C1 segment of cervical spinal cord (tissue), 14 donors: ENCODE data around the gene MYBPC3.

Experiments used
- DNase-seq, 14 donors: peaks; one replicate each; lab custom pipeline; 2025; lab: John Stamatoyannopoulos, UW

Gene MYBPC3

GRCh38 chr11:47384498-47384897, 32.0 kb upstream of the MYBPC3 start:
- DNase-seq = no peak

- no peak for DNase-seq
Measured at GRCh38 chr11:47383071-47383470, 30.6 kb upstream of the MYBPC3 start.

GRCh38 chr11:47380078-47380477, 27.6 kb upstream of the MYBPC3 start:
- no peak for DNase-seq

- DNase-seq = no peak
Measured at GRCh38 chr11:47379317-47379716, 26.8 kb upstream of the MYBPC3 start.

- DNase-seq = no peak
Measured at GRCh38 chr11:47378836-47379170, 26.3 kb upstream of the MYBPC3 start.

- peak in 7 of 14 donors; percentile 23 to 49 (median 39) for DNase-seq
Measured at GRCh38 chr11:47378010-47378835, 25.7 kb upstream of the MYBPC3 start, which contains the start of gene SPI1. Gene SPI1, minus strand, starts transcription at chr11:47378547. Its CDS starts 194 bp downstream, at chr11:47378353.

GRCh38 chr11:47377571-47378009, 25.1 kb upstream of the MYBPC3 start:
- DNase-seq = no peak

GRCh38 chr11:47376525-47377371, 24.2 kb upstream of the MYBPC3 start:
- DNase-seq = peak in 3 of 14 donors; percentile 23 to 43 (median 31)

GRCh38 chr11:47376107-47376524, 23.6 kb upstream of the MYBPC3 start:
- DNase-seq = no peak

GRCh38 chr11:47375546-47376085, 23.1 kb upstream of the MYBPC3 start:
- no peak for DNase-seq

GRCh38 chr11:47375020-47375419, 22.5 kb upstream of the MYBPC3 start:
- DNase-seq = no peak

- DNase-seq = no peak
Measured at GRCh38 chr11:47374720-47375019, 22.2 kb upstream of the MYBPC3 start.

- peak in 12 of 14 donors; percentile 20 to 83 (median 44) for DNase-seq
Measured at GRCh38 chr11:47373876-47374719, 21.6 kb upstream of the MYBPC3 start.

GRCh38 chr11:47372422-47372821, 19.9 kb upstream of the MYBPC3 start:
- DNase-seq = no peak

GRCh38 chr11:47369676-47370075, 17.2 kb upstream of the MYBPC3 start:
- no peak for DNase-seq

- DNase-seq = no peak
Measured at GRCh38 chr11:47366020-47366490, 13.6 kb upstream of the MYBPC3 start.

- DNase-seq = no peak
Measured at GRCh38 chr11:47361419-47361818, 8.9 kb upstream of the MYBPC3 start.

GRCh38 chr11:47360341-47360740, 7.8 kb upstream of the MYBPC3 start:
- DNase-seq = no peak

GRCh38 chr11:47359586-47359985, 7.1 kb upstream of the MYBPC3 start:
- no peak for DNase-seq

- no peak for DNase-seq
Measured at GRCh38 chr11:47359162-47359561, 6.7 kb upstream of the MYBPC3 start.

- DNase-seq = no peak
Measured at GRCh38 chr11:47358731-47359051, 6.2 kb upstream of the MYBPC3 start.
